ENCODE results near the gene CD47. TPM values are rescaled to one million over a fixed set of nuclear protein-coding genes. Genes with fewer than 3 reads are reported as not detected.

CD47 gene
- total RNA-seq, 1 donor from 2014 or later, result 184 TPM

DNA sequence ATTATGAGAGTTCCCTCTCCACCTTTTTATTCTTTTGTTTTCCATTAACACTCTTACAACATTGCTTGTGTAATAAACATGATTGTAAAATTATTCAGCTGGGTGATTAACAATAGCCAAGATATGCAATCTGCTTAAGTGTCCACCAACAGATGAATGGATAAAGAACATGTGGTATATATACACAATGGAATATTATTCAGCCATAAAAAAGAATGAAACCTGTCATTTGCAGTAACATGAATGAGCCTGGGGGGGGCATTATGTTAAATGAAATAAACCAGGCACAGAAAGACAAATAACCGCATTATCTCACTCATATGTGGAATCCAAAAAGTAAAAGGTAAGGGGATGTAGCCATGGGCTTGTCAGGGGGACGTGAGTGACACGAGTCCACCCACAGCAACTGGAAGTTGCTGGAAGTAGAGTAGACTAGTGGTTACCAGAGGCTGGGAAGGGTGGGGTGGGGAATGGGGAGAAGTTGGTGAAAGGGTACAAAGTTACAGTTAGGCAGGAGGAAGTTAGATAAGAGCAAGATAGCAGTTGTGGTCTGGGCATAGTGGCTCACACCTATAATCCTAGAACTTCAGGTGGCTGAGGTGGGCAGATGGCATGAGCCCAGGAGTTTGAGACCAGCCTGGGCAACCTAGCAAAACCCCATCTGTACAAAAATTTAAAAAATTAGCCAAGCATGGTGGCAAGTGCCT, 28.7 kb upstream of the CD47 start:
- H3K4me3 Mint-ChIP-seq, result no peak overlapping the region
- H3K36me3 Mint-ChIP-seq (ENCODE audit: low read depth), result no peaks in the 10 kb centered on the region
- peak overlapping the region; percentile 4 for H3K27ac Mint-ChIP-seq
- ChIA-PET POLR2A (interaction anchor here (8.2 kb wide), 1 partner anchor 18 kb away, joined by 188 read pairs; no protein-coding TSS in a partner anchor), CTCF (interaction anchor here (1.0 kb wide), 1 partner anchor 202 kb away, joined by 3 read pairs; no protein-coding TSS in a partner anchor)
- no peak for TF ChIP-seq CTCF (IDR thresholded peaks at IDR 0.05)
- peaks cover 70% of the 10 kb centered on the region for H3K4me1 Mint-ChIP-seq
- H3K9me3 Mint-ChIP-seq, result peaks cover 3% of the 10 kb centered on the region
- intact Hi-C loops (cut with micrococcal nuclease), result loop anchor here (1.0 kb wide), 1 partner anchor 8 kb away; no protein-coding TSS in a partner anchor
- DNase-seq (no peak), ATAC-seq (ENCODE audit: low read depth) (no peak)
- H3K27me3 Mint-ChIP-seq, result no peaks in the 10 kb centered on the region

DNA sequence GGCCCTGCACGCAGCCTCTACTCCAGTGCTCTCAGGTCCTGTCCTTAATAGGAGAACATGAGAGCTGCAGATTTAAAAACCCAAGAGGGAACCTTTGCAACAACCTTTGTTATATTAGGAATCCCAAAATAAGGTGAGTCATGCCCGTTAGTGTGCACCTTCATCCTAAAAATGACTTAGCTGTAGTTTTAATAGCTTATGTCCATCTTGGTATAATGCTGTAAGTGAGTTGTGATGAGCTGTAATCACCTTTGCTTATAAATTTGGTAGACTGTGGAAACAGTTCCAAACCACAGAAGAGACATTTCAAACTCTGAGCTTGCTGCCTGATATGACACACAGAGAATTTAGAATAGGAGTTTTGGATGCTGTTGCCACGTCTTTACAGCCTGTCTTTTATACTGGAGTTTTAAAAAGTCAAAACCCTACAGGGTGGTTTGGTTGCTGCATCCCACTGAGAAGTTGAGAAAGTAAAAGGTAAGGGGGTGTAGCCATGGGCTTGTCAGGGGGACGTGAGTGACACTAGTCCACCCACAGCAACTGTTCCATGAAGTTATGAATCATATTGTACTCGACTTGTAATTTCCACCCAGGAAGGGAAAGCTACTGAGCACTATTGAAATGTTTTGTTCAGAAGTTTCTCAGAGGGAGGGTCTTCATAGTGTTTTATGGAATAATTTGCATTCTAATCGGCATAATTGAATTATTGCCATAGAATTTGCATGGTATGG, 27.4 kb upstream of the CD47 start:
- Mint-ChIP-seq H3K4me3 (no peak overlapping the region), H3K27me3 (no peaks in the 10 kb centered on the region), H3K27ac (no peak overlapping the region), H3K9me3 (peaks cover 3% of the 10 kb centered on the region), H3K36me3 (ENCODE audit: low read depth) (no peaks in the 10 kb centered on the region), H3K4me1 (peaks cover 57% of the 10 kb centered on the region)
- DNase-seq, result no peak
- intact Hi-C loops (cut with micrococcal nuclease), result no loop called here
- ATAC-seq (ENCODE audit: low read depth), result peak; percentile 54
- ChIA-PET CTCF (interaction anchor here (1.2 kb wide), 1 partner anchor 13 kb away, joined by 4 read pairs; no protein-coding TSS in a partner anchor), POLR2A (interaction anchor here (1.2 kb wide), 1 partner anchor 17 kb away, joined by 4 read pairs; no protein-coding TSS in a partner anchor)
- no peak for TF ChIP-seq CTCF (IDR thresholded peaks at IDR 0.05)

- ChIA-PET CTCF (no interaction called here), POLR2A (interaction anchor here (0.6 to 1.2 kb wide), 2 partner anchors 16 to 52 kb away, joined by 3 to 4 read pairs; no protein-coding TSS in a partner anchor)
- peaks cover 48% of the 10 kb centered on the region for H3K4me1 Mint-ChIP-seq
- H3K4me3 Mint-ChIP-seq, result no peak overlapping the region
- intact Hi-C loops (cut with micrococcal nuclease), result no loop called here
- TF ChIP-seq CTCF (IDR thresholded peaks at IDR 0.05), result no peak
- no peaks in the 10 kb centered on the region for H3K27me3 Mint-ChIP-seq
- DNase-seq (no peak), ATAC-seq (ENCODE audit: low read depth) (peak; percentile 65)
- peaks cover 3% of the 10 kb centered on the region for H3K9me3 Mint-ChIP-seq
- no peaks in the 10 kb centered on the region for H3K36me3 Mint-ChIP-seq (ENCODE audit: low read depth)
- H3K27ac Mint-ChIP-seq, result no peak overlapping the region
Measured at GRCh38 chr3:108117241-108117775, 26.5 kb upstream of the CD47 start.

DNA sequence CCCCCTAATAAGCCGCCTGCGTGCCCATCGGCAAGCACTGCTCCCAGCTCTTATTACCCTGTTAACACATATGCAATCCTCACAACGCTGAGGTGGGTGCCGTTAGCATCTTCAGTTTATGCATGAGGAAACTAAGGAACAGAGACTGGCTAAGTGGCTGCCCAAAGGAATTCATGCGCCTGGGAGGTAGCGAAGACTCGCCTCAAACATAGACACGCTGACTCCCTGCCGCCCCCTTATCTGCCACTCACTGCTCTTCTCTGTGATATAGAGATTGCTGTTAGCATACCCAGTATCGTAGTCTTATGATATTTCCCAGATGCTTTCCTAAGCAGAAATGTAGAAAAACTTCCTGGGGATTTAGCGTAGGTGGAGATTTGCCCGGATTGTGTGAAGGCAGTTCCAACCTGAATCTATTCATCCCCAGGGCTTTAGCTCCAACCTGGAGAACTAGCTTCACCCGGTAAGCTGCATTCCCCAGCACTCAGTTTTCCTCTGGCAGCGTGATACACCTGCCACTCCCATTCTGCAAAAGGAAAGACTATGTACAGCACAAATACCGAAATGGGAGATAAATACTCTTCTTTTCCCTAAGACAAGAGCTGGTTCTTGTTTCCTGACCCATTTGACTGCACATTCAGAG, 23.7 kb upstream of the CD47 start:
- intact Hi-C loops (cut with micrococcal nuclease), result no loop called here
- POLR2A ChIA-PET, result interaction anchor here (1.4 to 2.0 kb wide), 3 partner anchors 9 to 14 kb away, joined by 3 to 8 read pairs (median 6); no protein-coding TSS in a partner anchor
- peaks cover 23% of the 10 kb centered on the region for H3K4me1 Mint-ChIP-seq
- DNase-seq (no peak), ATAC-seq (ENCODE audit: low read depth) (no peak)
- no peaks in the 10 kb centered on the region for H3K27me3 Mint-ChIP-seq
- CTCF ChIA-PET, result interaction anchor here (0.7 kb wide), 1 partner anchor 9 kb away, joined by 3 read pairs; no protein-coding TSS in a partner anchor
- peaks cover 2% of the 10 kb centered on the region for H3K9me3 Mint-ChIP-seq
- H3K27ac Mint-ChIP-seq, result no peak overlapping the region
- no peak overlapping the region for H3K4me3 Mint-ChIP-seq
- no peaks in the 10 kb centered on the region for H3K36me3 Mint-ChIP-seq (ENCODE audit: low read depth)
- no peak for TF ChIP-seq CTCF (IDR thresholded peaks at IDR 0.05)
